Stimulated activated naive CD8-positive, alpha-beta T cell treated with anti-CD3 and anti-CD28 coated beads, Interleukin-15, Interleukin-2, amounts not matched to agents 100 U/mL and 50 U/mL, for 24 hours (primary cell): ENCODE measurements around the gene UBALD1.

ENCODE experiments used
- ATAC-seq: fragments of 150-1000 bp; cut with Tn5 transposase; one replicate; pipeline ENCODE4 v1.10.0; 2021
- DNase-seq: peaks from one replicate; pipeline ENCODE4 v3.0.0; 2021

The UBALD1 gene

DNA sequence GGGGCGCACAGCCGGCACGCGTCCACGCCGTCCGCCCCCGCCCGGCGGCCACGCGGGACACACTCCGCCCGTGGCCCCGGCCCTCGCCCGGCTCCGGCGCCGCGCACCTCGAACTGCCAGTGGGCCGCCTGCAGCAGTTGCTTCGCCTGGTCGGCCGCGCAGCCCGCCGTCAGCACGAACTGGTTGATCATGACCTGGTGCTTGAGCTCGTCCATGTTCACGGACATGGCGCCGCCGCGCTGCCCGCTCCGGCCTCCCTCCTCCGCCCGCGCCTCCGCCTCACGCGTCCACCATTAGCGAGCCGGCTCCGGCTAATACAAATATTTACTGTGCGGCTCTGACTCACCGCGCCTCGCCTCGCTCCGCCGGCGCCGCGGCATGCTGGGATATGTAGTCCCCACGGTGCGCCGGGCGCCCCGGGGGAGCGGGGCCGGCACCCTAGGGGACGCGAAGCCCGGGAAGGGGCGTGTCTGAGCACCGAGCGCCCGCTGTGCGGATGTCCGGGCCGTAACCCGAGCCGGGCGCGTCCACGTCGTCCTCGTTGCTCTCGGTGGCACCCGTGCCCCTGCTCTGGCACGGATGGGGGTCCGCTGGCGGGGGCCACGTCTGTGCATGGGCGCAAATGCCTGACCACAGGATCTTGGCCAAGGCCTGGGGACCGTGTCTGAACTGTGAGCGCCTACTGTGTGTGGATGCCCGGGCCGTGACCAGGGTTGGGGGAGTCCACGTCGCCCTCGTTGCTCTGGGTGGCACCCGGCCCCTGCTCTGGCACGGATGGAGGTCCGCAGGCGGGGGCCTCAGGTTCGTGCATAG lies at the start of gene UBALD1:
TSS of gene UBALD1 (minus strand) at position 318 of the 813 bp plus-strand sequence. CDS start at position 227, 91 bp downstream.
- DNase-seq (peak; percentile 86), ATAC-seq (peak; percentile 74)

DNA sequence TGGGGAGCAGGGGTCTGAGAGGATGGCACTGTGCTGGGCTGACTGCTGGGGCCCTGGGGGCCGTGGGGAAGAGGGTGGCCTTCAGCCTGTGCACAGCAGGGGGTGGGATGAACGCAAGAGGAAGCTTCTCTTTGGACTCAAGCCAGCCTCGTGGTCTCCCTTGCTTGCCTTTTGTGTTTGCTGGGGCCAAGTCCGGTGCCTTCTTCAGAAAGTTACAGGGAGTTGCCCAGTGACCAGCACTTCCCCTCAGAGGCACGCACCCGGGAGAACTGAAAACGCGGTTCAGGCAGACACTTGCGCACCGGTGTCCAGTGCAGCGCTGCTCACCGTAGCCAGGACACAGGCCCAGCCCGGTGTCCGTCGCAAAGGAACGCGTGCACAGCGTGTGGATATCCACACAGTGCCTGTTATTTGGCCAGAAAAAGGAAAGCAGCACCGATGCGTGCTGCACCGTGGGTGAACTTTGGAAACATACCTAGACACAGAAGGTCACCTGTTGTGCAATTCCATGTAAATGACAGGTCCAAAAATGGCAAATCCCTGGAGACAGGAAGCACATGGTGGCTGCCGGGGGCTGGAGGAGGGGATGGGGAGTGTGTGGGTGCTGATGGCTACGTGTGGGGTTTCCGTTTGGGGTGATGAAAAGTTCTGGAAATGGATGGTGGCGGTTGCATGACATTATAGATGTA lies 49.2 kb upstream of the UBALD1 start:
- DNase-seq (peak; percentile 38), ATAC-seq (peak; percentile 12)

DNA sequence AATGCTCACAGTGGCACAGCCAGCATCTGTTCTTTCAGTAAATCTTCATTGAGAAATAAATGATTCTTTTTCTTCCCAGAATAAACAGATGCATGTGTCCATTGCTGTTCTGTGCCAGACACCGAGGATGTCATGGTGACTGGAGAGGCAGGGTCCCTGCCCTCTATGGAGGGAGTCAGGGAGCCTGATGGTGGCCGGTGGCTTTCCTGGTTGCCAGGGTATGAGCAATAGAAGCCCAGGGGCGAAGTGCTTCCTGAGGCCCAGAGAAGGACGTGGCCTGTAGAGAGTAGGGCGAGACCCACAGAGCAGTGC lies 48.7 kb upstream of the UBALD1 start:
- DNase-seq (no peak), ATAC-seq (no peak)

DNA sequence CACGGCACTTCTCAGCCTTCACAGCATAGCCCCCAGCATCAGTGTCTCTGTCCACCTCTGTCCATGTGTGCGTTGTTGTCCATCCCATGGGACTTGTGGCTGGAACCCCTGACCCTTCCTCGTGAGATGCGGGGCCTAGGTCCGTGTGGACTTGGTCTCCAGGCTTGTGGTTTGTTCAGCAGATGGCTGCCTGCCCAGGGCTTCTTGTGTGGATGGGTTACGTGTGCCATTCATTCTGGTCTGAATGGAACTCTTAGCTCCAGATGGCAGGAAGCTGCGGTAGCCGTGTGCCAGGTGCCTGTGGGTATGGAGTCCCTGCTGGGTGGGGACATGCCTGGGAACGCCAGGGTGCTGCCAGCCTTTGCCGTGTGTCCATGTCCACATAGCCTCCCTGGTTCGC lies 47.0 kb upstream of the UBALD1 start:
- no peak for ATAC-seq
- no peak for DNase-seq

DNA sequence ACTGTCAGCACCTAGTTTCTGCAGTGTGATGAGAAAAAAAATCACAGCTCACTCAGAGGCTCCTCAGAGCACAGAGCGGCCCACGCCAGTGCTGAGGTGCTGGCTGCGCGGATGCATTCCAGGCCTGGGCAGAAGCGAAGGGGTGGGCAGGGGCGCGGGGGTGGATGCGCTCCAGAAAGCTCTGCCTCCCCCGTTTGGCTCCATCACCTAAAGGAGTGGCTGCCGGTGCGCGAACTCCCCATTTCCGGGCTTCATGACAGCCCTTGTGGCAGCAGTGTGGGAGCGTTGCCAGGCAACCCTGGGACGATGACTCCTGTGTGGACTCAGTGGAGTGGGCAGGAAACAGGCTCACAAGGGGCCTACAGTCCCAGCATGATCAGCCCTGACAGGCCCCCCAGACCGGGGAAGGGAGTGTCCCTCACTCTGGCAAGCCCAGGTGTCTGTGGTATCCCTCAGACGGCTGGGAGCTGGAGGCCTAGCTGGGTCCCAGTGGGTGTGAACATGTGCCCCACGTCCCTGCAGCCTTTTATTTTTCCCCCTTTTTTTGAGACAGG lies 45.8 kb upstream of the UBALD1 start:
- DNase-seq (peak; percentile 85), ATAC-seq (peak; percentile 81)

DNA sequence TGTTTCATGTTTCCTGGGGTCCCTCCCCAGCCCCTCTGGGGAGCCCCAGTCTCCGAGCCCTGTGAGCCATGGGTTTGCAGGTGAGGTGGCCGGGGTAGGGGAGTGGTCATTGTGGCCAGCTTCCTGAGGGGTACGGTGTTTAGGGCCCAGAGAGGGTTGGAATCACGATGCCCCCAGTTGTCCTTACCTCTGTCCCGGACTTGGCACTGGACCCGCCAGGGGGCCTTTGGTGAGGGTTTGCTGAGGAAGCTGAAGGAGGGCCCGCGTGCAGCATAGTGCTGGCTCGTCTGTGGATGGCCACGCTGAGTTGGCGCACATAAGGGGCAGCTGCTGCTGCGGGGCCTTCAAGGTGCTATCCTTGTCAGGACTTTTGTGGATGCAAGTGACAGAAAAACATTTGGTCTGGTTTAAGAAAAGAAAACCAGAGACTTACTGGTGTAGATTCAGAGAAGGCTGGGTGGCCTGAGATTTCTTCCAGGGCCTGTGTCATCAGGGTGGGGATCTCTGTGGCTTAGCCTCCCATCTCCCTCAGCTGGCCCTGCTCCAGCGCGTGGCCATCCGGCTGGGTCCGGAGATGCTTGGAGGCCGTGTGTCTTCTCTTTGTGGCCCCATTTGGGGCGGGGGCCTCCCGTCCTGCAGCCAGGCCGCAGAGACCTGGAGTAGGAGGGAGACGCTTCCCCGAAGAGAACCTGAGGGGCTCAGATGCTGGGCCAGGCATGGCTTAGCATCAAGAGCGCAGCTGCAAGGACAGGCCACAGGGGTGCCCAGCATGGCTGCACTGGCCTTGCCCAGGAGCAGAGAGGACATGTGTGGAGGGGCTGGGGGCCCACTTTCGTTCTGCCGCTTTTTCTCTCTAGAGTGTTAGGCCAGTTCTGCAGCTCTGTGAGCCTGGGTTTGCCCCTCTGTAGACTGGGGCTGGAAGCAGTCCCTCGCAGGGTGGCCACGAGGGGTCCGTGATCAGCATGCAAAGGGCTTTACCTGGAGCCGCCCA lies 45.0 kb upstream of the UBALD1 start:
- no peak for ATAC-seq

DNA sequence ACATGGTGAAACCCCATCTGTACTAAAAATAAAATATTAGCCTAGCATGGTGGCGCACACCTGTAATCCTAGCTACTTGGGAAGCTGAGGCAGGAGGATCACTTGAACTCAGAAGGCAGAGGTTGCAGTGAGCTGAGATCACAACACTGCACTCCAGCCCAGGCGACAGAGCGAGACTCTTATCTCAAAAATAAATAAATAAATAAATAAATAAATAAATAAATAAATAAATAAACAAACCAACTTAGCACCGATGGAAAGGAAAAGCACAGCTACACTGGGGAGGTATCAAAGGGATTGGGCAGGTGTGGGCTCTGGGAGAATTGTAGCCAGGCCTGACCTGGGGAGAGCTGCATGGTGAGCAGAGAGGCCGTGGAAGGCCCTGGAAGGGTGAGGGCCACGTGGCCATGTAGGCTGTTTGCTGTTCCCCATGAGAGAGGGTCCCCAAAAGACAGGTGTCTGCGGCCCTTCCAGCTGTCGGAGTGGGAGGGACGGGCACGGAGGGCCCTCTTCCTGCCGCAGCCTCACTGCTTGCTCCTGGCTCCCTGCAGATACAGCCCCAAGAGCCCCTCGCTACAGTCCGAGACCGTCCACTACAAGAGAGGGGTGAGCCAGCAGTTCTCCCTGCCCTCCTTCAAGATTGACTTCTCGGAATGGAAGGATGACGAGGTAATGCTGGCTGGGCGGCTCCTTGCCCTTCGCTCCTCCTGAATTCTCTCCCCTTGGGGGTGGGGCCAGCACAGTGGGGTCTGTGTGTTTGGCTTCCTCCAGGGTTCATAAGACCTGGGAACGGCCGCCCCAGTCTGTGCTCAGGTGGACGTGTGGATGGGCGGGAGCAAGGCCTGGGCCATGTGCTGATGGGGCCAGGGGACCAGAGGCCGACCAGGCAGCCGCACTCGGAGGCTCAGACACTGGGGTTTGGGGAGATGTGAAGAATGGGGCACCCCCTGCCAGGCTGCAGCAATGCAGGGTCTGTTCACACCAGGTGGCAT lies 42.3 kb upstream of the UBALD1 start:
- DNase-seq (no peak), ATAC-seq (no peak)

More for the DNA sequence above, 45.0 kb upstream of the UBALD1 start:
- no peak for DNase-seq

DNA sequence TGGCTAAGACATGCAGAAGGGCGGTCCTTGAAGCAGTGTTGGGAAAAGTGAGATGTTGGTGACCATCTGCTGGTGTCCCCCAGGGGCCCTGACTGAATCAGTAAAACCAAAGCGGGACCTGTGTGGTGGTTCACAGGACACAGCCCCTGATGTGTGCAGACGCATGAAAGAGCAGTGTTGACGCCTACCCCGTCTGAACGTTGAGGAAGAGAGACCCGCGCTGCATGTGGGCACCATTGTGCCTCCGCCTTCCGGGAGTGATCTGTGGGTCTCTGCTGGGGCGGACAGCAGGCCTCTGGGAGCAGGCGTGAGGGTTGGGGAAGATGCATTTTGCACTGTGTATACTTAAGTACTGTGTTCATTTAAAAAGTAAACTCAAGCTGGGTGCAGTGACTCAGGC lies 41.5 kb upstream of the UBALD1 start:
- ATAC-seq = no peak
- no peak for DNase-seq

DNA sequence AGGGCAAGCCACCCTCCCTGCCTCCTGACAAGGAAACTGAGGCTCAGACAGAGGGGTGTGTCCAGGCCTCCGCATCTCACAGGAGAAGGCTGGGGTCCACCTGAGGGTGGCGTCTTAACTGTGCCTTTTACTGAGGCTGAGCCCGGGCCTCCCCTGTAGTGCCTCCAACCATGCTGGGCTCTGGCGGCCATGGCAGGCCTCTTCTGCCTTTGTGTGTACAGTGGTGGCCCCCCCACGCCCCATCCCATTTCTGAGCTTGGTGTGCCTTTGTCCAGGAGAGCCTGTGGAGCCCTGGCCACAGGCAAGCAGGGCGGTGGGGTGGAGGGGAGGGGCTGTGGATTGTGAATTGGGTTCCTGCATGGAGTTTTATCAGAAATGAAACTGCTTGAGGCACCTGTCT lies 41.1 kb upstream of the UBALD1 start:
- no peak for DNase-seq
- ATAC-seq = no peak

DNA sequence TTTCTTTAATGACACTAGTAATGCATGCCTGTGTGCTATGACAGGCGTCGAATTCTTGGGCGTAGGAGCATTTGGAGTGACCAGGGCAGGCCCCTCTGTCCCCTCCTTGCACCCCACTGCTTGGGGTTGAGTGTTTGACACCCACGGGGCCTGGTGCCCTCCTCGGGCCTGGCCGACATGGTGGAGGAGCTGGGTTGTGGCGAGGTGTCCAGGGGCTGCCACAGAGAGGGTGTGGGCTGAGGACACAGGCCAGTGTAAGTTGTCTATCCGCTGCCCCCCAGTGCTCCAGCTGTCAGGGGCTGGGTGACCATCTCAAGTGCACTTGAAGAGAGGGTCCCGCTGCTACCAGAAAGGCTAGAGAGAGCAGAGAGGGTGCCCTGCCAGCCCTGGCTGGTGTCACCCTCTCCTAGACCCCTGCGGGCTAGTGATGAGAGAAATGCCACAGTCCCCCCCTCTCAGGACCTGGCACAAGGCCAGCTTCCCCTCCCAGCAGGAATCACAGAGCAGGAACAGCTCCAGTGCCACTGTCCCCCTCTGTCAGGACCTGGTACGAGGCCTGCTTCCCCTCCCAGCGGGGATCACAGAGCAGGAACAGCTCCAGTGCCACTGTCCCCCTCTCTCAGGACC lies 40.4 kb upstream of the UBALD1 start:
- DNase-seq (no peak), ATAC-seq (no peak)

DNA sequence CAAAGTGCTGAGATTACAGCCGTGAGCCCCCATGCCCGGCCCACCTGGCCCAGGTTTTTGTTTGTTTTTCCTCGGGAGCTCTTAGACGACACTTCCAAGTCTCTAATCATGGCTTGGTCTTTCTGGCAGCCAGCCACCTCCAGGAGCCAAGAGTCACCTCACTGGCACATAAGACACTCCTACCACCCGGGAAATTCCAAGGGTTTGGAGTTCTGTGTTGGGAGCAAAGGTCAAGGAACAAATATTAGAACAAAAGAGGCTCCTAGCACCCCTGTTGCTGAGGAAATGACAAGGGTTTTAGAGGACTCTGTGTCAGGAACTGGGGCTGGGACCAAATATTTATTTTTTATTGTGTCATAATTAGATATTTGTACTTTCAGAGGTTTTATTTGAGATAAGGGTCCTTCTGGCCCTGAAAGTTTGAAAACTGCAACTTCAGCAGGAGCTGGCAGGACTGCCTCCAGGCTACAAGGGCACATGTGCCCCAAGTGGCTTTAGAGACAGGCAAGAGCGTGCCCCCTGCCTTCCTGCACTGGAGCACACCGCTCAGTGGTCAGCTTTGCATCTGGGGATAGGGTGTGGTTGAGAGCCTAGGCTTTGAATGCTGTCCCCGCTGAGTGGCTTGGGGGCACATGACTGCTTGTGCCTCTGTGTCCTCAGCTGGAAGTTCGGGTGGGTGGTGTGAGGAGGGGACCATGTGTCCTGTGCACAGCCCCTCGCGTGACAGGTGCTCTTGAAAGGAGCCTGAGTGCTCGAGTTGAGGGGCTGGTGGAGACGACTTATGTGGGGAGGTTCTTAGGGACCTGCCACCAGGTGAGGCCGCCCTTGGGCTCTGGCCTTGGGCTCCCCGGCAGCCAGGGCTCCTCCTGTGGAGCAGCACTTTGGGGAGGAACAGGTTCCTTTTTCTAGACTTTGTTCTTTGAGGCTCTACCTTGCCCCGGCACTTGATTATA lies 39.6 kb upstream of the UBALD1 start:
- no peak for DNase-seq
- no peak for ATAC-seq

DNA sequence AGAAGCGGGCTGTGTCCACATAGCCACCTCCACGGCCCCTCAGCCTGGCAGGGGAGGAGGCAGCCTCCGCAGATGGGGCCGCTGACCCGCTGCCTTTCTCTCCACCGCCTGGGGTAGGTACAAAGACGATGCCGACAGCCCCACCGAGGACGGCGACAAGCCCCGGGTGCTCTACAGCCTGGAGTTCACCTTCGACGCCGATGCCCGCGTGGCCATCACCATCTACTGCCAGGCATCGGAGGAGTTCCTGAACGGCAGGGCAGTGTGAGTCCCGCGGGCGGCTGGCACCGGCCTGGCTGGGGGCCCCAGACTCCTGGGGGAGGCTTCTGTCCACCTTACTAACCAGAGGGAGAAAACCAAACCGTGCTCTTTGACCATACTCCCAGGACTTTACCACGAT lies 37.9 kb upstream of the UBALD1 start:
- ATAC-seq (no peak), DNase-seq (no peak)

DNA sequence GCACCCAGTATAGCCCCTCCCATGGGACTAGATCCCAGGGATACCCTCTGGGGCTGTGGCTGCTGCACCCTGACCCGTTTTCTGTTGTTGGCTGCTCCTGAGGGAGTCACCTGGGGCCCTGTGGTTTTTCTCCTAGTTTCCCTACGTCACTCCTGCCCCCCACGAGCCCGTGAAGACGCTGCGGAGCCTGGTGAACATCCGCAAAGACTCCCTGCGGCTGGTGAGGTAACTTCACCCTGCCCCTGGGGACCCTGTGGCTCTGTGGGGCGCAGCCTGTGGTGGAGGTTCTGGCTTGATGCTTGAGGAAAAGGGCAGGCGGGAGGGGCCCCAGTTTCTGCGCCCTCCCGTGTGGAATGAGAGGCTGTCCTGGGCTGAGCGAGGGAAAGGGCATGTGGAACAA lies 37.1 kb upstream of the UBALD1 start:
- DNase-seq = no peak
- ATAC-seq = no peak

DNA sequence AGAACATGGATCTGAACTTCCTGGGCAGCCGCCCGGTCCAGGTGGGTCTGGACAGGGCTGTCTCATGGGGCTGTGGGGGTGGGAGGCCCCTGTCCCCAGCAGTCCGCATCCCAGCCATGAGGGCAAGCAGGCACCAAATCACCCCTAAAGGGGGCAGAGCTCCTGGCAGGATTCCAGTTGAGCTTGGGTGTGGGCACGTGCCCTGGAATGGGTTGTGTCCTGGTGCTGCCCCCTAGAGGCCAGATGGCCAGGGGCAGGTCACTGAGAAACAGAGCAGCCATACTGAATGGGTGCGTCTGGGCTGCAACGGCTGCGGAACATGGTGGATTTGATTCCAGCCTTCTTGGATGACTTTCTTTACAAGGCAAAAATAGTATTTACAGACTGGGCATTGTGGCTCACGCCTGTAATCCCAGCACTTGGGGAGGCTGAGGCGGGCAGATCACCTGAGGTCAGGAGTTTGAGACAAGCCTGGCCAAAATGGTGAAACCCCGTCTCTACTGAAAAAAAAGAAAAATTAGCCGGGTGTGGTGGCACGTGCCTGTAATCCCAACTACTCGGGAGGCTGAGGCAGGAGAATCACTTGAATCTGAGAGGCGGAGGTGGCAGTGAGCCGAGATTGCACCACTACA lies 35.9 kb upstream of the UBALD1 start:
- ATAC-seq = peak; percentile 73
- DNase-seq = peak; percentile 87

DNA sequence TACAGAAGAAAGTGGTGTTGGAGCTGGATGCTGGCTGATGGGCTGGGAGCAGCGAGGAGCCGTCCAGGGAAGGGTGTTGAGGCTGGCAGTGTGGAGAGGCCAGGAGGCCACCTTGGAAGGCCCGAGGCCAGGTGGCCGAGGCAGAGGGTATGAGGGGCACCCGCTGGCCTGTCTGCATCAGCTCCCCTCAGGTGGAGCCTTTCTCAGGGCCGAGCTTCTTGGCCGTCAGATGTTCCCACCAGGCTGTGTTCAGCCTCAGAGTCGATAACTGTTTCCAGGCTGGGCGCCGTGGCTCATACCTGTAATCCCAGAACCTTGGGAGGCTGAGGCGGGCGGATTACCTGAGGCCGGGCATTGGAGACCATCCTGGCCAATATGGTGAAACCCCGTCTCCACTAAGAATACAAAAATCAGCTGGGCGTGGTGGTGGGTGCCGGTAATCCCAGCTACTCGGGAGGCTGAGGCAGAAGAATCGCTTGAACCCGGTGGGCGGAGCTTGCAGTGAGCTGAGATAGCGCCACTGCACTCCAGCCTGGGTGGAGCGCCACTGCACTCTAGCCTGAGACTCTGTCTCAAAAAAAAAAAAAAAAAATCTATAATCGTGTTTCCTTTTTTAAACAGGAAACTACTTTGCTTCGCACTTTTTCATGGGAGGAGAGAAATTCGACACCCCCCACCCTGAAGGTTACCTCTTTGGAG lies 35.2 kb upstream of the UBALD1 start:
- DNase-seq = no peak
- ATAC-seq = no peak

DNA sequence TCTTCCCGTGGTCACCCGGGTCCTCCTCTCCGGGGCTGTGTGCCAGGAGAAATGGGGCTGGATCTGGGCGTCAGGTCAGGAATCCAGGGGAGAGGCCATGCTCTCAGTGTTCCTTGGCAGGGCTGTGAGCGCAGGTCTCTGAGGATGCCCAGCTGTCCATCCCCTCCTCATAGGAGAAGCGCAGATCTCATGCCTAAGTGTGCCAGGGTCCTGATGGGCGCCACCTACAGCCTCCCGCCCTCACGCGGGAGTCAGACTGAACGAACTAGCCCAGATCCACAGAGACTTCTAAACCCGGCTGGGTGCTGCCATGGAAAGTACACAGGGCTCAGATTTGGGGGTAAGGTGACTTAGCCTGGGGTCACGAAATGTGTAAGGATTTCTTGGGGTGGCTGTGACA lies 34.2 kb upstream of the UBALD1 start:
- ATAC-seq = peak; percentile 30

DNA sequence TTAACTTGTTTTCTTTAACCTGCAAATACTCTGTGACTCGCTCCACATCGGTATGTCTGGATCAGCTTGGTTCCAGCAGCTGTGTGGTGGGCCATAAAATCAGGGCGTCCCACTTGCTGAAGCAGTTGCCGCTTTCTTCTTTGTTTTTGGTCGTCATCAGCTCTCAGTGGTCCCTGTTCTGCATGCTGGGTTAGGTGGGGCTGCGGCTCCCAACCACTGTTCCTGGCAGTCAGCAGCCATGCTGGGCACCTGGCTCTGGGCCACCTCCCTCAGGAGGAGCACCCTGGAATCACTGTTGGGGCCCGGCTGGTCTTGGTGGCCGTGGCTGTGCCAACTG lies 32.9 kb upstream of the UBALD1 start:
- ATAC-seq = peak; percentile 19
- DNase-seq = no peak

More for the DNA sequence above, 34.2 kb upstream of the UBALD1 start:
- DNase-seq = no peak
